PFSK-1 (cell line): ENCODE results near the gene ARPC1B.

Experiments
- POLR2AphosphoS5 ChIP-seq: IDR thresholded peaks from 2 replicates; pipeline ENCODE4 v1.6.1; 2012; ENCODE audit warnings: low read depth, mild to moderate bottlenecking, control low read depth, low read length, moderate library complexity
- REST ChIP-seq, 2 experiments: IDR thresholded peaks; 2 replicates each; pipeline versions ENCODE4 v1.6.1 to v1.8.0; 2011 to 2012; ENCODE audit warnings: low read depth in 2 of 2, low read length in 2 of 2, control low read depth in 1 of 2, inconsistent platforms in 1 of 2, mild to moderate bottlenecking in 1 of 2, moderate library complexity in 1 of 2; ENCODE audit not compliant: insufficient read depth in 1 of 2

- TF ChIP-seq REST (IDR thresholded peaks at IDR 0.05; ENCODE audit: insufficient read depth in 1 of 2, low read depth in 2 of 2, low read length in 2 of 2): no peak
- no peak for TF ChIP-seq POLR2AphosphoS5
Observed at GRCh38 chr7:99433158-99433557, 58.6 kb downstream of the ARPC1B start.
